EH (cell line): ENCODE measurements around the gene KIF17.

ENCODE experiments used
- DNase-seq: peaks from one replicate; pipeline ENCODE4 v3.0.0-alpha.2; 2015; ENCODE audit warnings: low read depth

The KIF17 gene

GRCh38 chr1:20710469-20711284, 7.1 kb downstream of the KIF17 start:
- DNase-seq: no peak

- DNase-seq: no peak
These were observed 7.9 kb downstream of the KIF17 start for GRCh38 chr1:20709868-20710267.

- no peak for DNase-seq
These were observed 8.9 kb downstream of the KIF17 start for GRCh38 chr1:20708891-20709290.

GRCh38 chr1:20708057-20708456, 9.8 kb downstream of the KIF17 start:
- DNase-seq: no peak

- DNase-seq: no peak
These were observed 11.0 kb downstream of the KIF17 start for GRCh38 chr1:20706841-20707240.

- DNase-seq: no peak
These were observed 12.5 kb downstream of the KIF17 start for GRCh38 chr1:20705203-20705755.

- DNase-seq: no peak
These were observed 13.2 kb downstream of the KIF17 start for GRCh38 chr1:20704390-20705202.

GRCh38 chr1:20703124-20703756, 14.6 kb downstream of the KIF17 start:
- no peak for DNase-seq

GRCh38 chr1:20702416-20702815, 15.4 kb downstream of the KIF17 start:
- DNase-seq: peak; percentile 50

- DNase-seq: no peak
These were observed 16.0 kb downstream of the KIF17 start for GRCh38 chr1:20701847-20702246.

- DNase-seq: no peak
These were observed 16.4 kb downstream of the KIF17 start for GRCh38 chr1:20701446-20701845.

GRCh38 chr1:20700636-20701215, 17.1 kb downstream of the KIF17 start:
- no peak for DNase-seq

- no peak for DNase-seq
These were observed 18.2 kb downstream of the KIF17 start for GRCh38 chr1:20699558-20699957.

GRCh38 chr1:20698195-20698910, 19.5 kb downstream of the KIF17 start:
- peak; percentile 93 for DNase-seq

GRCh38 chr1:20697563-20697962, 20.2 kb downstream of the KIF17 start:
- no peak for DNase-seq

- peak; percentile 98 for DNase-seq
These were observed 21.1 kb downstream of the KIF17 start for GRCh38 chr1:20696397-20697333.

- DNase-seq: no peak
These were observed 22.3 kb downstream of the KIF17 start for GRCh38 chr1:20695515-20695914.

GRCh38 chr1:20693623-20694022, 24.2 kb downstream of the KIF17 start:
- DNase-seq: no peak

GRCh38 chr1:20691872-20692271, 25.9 kb downstream of the KIF17 start:
- no peak for DNase-seq

- no peak for DNase-seq
These were observed 28.2 kb downstream of the KIF17 start for GRCh38 chr1:20689645-20690056.
